GM12878 (cell line): ENCODE measurements around the gene YPEL2. TPM values are rescaled to one million over a fixed set of nuclear protein-coding genes. Genes with fewer than 3 reads are reported as not detected.

Source experiments
- ATAC-seq: fragments of 200-7000 bp; cut with Tn5 transposase; 3 replicates; pipeline ENCODE4 v1.9.1; 2020; ENCODE audit warnings: mild to moderate bottlenecking, moderate library complexity
- BruUV-seq: library from RNA; stranded (reverse); fragments of 400-500 nt; replicated peaks from 2 replicates; lab custom pipeline; 2021; lab: Mats Ljungman, UMichigan
- CTCF ChIA-PET: fragments of 300-600 bp; sonication (Branson Sonifier 250); formaldehyde crosslinking; extraction: SDS; loops from one replicate; lab custom pipeline; 2021; ENCODE audit warnings: inconsistent platforms; lab: Yijun Ruan, JAX
- POLR2A ChIA-PET: fragments of 350-600 bp; formaldehyde crosslinking; extraction: SDS; loops from one replicate; lab custom pipeline; 2021; ENCODE audit warnings: inconsistent platforms; lab: Charles Lee
- RAD21 ChIA-PET: fragments of 300-600 bp; sonication (Branson Sonifier 250); formaldehyde crosslinking; loops from one replicate; lab custom pipeline; 2023; ENCODE audit warnings: antibody characterized with exemption; ENCODE audit not compliant: unreplicated experiment; lab: Charles Lee
- SMC1A ChIA-PET: fragments of 300-600 bp; sonication (Branson Sonifier 250); formaldehyde crosslinking; loops from one replicate; lab custom pipeline; 2023; ENCODE audit not compliant: unreplicated experiment, uncharacterized antibody; lab: Charles Lee
- DNase-seq: peaks from one replicate; pipeline ENCODE4 v3.0.0-alpha.2; 2011; ENCODE audit warnings: low read depth, low spot score
- FAIRE-seq: peaks from 3 replicates; lab custom pipeline; 2011; peaks lifted over from hg19 to GRCh38; lab: Jason Lieb, UNC
- H2AFZ ChIP-seq: 2 replicates; pipeline ENCODE4 v1.6.0; 2011; ENCODE audit warnings: low read depth, low read length, control low read depth; ENCODE audit not compliant: control insufficient read depth
- H3K27ac ChIP-seq: 2 replicates; pipeline ENCODE4 v1.5.1; 2011; ENCODE audit warnings: control low read depth; ENCODE audit not compliant: control insufficient read depth, insufficient read depth
- H3K27me3 ChIP-seq, 2 experiments: replicated peaks in 1 of 2; 2 replicates each; pipeline versions ENCODE4 v1.6.0 to v1.6.1; 2011; ENCODE audit warnings: low read length in 1 of 2; ENCODE audit not compliant: control insufficient read depth in 2 of 2, insufficient read depth in 2 of 2
- H3K36me3 ChIP-seq, 2 experiments: 2 replicates each; pipeline ENCODE4 v1.5.1; 2011; ENCODE audit warnings: low read length in 1 of 2; ENCODE audit not compliant: control insufficient read depth in 2 of 2, insufficient read depth in 2 of 2
- H3K4me1 ChIP-seq: 2 replicates; pipeline ENCODE4 v1.6.1; 2011; ENCODE audit warnings: mild to moderate bottlenecking, low read length, moderate library complexity, mixed read lengths; ENCODE audit not compliant: control insufficient read depth, insufficient read depth
- H3K4me2 ChIP-seq: 2 replicates; pipeline ENCODE4 v1.6.0; 2011; ENCODE audit warnings: control low read depth; ENCODE audit not compliant: control insufficient read depth, insufficient read depth
- H3K4me3 ChIP-seq: fragments of 200-600 bp; sonication (generic); 2 replicates; pipeline ENCODE4 v1.5.1; 2016
- H3K79me2 ChIP-seq: 2 replicates; pipeline ENCODE4 v1.6.0; 2011; ENCODE audit warnings: low read length; ENCODE audit not compliant: control insufficient read depth, insufficient read depth
- H3K9ac ChIP-seq: 2 replicates; pipeline ENCODE4 v1.8.0; 2011; ENCODE audit warnings: low read length, control low read depth, mixed read lengths; ENCODE audit not compliant: control insufficient read depth, insufficient read depth
- H3K9me3 ChIP-seq: replicated peaks from 3 replicates; pipeline ENCODE4 v1.5.1; 2011; ENCODE audit warnings: mild to moderate bottlenecking, low read length; ENCODE audit not compliant: control insufficient read depth, insufficient read depth
- H4K20me1 ChIP-seq: 2 replicates; pipeline ENCODE4 v1.6.0; 2011; ENCODE audit not compliant: control insufficient read depth, insufficient read depth
- MTA2 ChIP-seq: fragments of 450-650 bp; IDR thresholded peaks from 2 replicates; pipeline ENCODE4 v1.6.1; 2016; ENCODE audit warnings: low read depth, mild to moderate bottlenecking, moderate library complexity
- YY1 ChIP-seq: IDR thresholded peaks from 2 replicates; pipeline ENCODE4 v1.6.1; 2011; ENCODE audit warnings: low read depth, mild to moderate bottlenecking, low read length
- WGBS: methylation state at CpG from one replicate; pipeline ENCODE4 v1.1.6; 2016; ENCODE audit warnings: low lambda C conversion rate; ENCODE audit not compliant: insufficient replicate concordance, insufficient coverage; ENCODE audit errors: missing lambda C conversion rate; 5-methylcytosine and 5-hydroxymethylcytosine counted together
- in situ Hi-C: fragments of 300-500 bp; cut with MboI; formaldehyde crosslinking; loops from 9 replicates; pipeline ENCODE4 v1.14.3; 2018; ENCODE audit warnings: mixed read lengths
- intact Hi-C: fragments of 100-400 bp; cut with micrococcal nuclease; formaldehyde crosslinking; loops from one replicate; pipeline ENCODE4 v1.14.2; 2022; ENCODE audit not compliant: unreplicated experiment
- polyA plus RNA-seq, 11 experiments: library from polyadenylated mRNA; depleted of rRNA in 4 of 11; unstranded in 6 of 11; stranded (reverse) in 5 of 11; fragments of >200 nt; fragmentation: Nextera tagmentation in 4 of 11; fragmentation: Illumina TruSeq in 1 of 11; extraction: Ambion mirVana in 4 of 11; extraction: Trizol in 1 of 11; gene quantifications; 1 replicate in 1 of 11; 2 replicates in 10 of 11; pipeline versions ENCODE4 v1.2.1 to v1.2.3, GENCODE V29; 2011 to 2016; ENCODE audit warnings: inconsistent platforms in 2 of 11, missing spikeins in 2 of 11, low read depth in 1 of 11
- total RNA-seq, 4 experiments: library from RNA; depleted of rRNA in 3 of 4; stranded (reverse); fragments of >200 nt in 3 of 4; fragmentation: Illumina TruSeq in 1 of 4; extraction: Trizol in 1 of 4; gene quantifications; 2 replicates each; pipeline versions ENCODE4 v1.2.1 to v1.2.3, GENCODE V29; 2013 to 2021
- TF ChIP-seq, protein P1 (sequence below): fragments of 450-650 bp; IDR thresholded peaks from 2 replicates; pipeline ENCODE4 v1.6.1; 2016; ENCODE audit warnings: mild to moderate bottlenecking

The YPEL2 gene
- total and polyA plus RNA-seq, 10 of the 15 experiments (the other 5 are each of a cell fraction or from before 2014, with no cell fraction given) = 0.11 to 8.1 (median 0.48) TPM

DNA sequence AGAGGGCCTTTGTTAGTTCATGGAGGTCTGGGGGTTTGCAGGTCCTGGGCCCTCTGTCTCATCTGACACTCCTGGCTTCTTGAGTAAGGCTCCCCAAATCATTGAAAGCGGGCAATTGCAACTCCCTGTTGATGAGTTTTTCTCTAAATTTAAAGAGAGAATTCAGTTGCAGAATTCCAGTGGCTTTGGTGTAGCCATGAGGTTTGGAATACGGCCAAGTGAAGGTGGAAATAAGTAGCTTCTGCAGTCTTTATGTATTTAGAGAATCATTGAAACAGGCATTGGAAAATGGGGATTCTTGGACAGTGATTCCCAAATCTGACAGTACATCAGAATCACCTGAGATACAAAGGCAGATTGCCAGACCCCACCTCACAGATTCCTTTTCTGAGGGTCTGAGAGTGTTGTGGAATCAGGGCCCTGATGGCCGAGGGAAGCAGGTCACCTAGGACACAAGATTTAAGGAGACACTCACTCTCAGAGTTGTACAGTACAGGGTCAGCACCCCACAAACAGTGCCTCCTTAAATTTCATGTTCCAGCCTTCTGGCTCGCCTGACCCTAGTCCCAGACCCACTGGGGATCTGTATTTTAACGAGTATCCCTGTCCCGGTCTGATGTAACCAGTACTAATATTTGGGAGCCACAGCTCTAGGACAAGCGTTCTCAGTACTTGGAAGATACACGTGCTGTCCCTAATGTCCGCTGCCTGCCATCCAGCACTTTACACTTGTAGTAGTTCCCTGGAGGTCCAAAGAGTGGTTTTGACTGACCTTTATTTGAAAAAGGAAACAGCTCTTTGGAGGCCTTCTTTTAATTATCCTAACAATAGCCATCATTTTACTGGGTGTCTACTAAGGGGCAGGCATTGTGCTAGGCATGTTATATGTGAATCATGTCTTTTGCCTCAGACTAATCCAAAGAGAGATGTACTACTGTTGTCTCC lies 37.8 kb downstream of the YPEL2 start:
- SMC1A ChIA-PET = interaction anchor here (0.8 to 1.5 kb wide), 4 partner anchors 8 to 71 kb away, joined by 3 to 5 read pairs (median 3); no protein-coding TSS in a partner anchor
- Histone ChIP-seq H3K9me3 (no peaks in the 10 kb centered on the region), H3K4me2 (no peak overlapping the region), H3K36me3 (no peaks in the 10 kb centered on the region), H3K9ac (no peak overlapping the region), H3K79me2 (no peaks in the 10 kb centered on the region), H3K27ac (no peak overlapping the region), H3K4me3 (no peak overlapping the region), H4K20me1 (no peaks in the 10 kb centered on the region), H3K4me1 (peaks cover 53% of the 10 kb centered on the region), H2AFZ (no peak overlapping the region), H3K27me3 (no peaks in the 10 kb centered on the region)
- WGBS = 91% methylated on average over 9 of the region's 9 CpGs
- intact Hi-C loops (no loop called here), in situ Hi-C loops (no loop called here)
- CTCF ChIA-PET = interaction anchor here (0.9 to 1.2 kb wide), 3 partner anchors 9 to 668 kb away, joined by 3 to 4 read pairs (median 3); no protein-coding TSS in a partner anchor
- FAIRE-seq (no peak), ATAC-seq (no peak), DNase-seq (no peak)
- POLR2A ChIA-PET = no interaction called here
- no peak for TF ChIP-seq YY1
- TF ChIP-seq MTA2 = no peak
- TF ChIP-seq, protein P1, sequence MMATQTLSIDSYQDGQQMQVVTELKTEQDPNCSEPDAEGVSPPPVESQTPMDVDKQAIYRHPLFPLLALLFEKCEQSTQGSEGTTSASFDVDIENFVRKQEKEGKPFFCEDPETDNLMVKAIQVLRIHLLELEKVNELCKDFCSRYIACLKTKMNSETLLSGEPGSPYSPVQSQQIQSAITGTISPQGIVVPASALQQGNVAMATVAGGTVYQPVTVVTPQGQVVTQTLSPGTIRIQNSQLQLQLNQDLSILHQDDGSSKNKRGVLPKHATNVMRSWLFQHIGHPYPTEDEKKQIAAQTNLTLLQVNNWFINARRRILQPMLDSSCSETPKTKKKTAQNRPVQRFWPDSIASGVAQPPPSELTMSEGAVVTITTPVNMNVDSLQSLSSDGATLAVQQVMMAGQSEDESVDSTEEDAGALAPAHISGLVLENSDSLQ = no peak
- no TSS peak for BruUV-seq
- RAD21 ChIA-PET = no interaction called here
